Measurements from ENCODE around the gene PFAS. TPM values are rescaled to one million over a fixed set of nuclear protein-coding genes. Genes with fewer than 3 reads are reported as not detected.
"Not testable (repeated sequence)": the region's sequence is repeated elsewhere in the genome, so short reads cannot be mapped to it uniquely, and the experiment has no call there.

The PFAS gene
- total and polyA plus RNA-seq, 10 of the 15 experiments (the other 5 are each of a cell fraction or from before 2014, with no cell fraction given), result 13.9 to 122 (median 47.2) TPM

DNA sequence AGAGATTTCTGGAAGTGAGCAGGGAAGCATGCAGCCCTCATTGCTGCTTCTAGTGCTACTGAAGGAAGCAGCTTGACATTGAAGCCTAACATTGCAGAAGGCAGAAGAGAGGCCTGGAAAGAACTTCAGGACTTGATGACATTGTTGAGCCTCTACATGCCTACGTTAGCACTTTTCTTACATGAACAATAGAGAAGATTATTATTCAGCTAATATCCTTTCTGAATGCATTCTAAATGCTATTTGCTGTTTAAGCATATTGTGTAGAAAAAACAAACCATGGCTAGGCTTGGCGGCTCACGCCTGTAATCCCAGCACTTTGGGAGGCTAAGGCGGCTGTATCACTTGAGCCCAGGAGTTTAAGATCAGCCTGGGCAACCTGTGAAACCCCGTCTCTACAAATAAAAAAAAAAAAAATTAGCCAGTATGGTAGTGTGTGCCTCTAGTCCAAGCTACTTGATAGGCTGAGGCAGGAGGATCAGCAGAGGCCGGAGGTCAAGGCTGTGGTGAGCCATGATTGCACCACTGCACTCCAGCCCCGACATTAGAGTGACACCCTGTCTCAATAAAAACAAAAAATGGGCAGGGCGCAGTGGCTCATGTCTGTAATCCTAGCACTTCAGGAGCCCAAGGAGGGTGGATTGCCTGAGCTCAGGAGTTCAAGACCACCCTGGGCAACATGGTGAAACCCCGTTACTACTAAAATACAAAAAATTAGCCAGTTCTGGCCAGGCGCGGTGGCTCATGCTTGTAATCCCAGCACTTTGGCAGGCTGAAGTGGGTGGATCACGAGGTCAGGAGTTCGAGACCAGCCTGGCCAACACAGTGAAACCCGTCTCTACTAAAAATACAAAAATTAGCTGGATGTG, 36.5 kb upstream of the PFAS start:
- ChIA-PET CTCF (interaction anchor here (2.1 to 3.8 kb wide), 2 partner anchors 10 to 94 kb away, joined by 9 to 21 read pairs; partner anchors contain the start of gene ALOXE3), RAD21 (ENCODE audit: unreplicated experiment) (interaction anchor here (2.3 to 2.7 kb wide), 2 partner anchors 9 to 11 kb away, joined by 7 to 12 read pairs; no protein-coding TSS in a partner anchor), POLR2A (interaction anchor here (3.1 to 8.1 kb wide), 5 partner anchors 10 to 83 kb away, joined by 12 to 89 read pairs (median 40); partner anchors contain the start of genes BORCS6, CTC1, PFAS and SLC25A35), SMC1A (ENCODE audit: uncharacterized antibody, unreplicated experiment) (interaction anchor here (0.9 to 4.7 kb wide), 6 partner anchors 10 to 87 kb away, joined by 3 to 56 read pairs (median 4); partner anchors contain the start of gene SLC25A35)
- Histone ChIP-seq H3K36me3 (ENCODE audit: control insufficient read depth in 2 of 2, insufficient read depth in 2 of 2, low read length in 1 of 2) (peaks cover 0 to 2% of the 10 kb centered on the region in 2 experiments; a peak in 3 of 4 replicates), H3K27me3 (replicated peaks in 1 of 2; ENCODE audit: control insufficient read depth in 2 of 2, insufficient read depth in 2 of 2, low read length in 1 of 2) (no peaks in the 10 kb centered on the region), H3K9me3 (replicated peaks; ENCODE audit: control insufficient read depth, insufficient read depth, low read length) (no peaks in the 10 kb centered on the region), H4K20me1 (ENCODE audit: control insufficient read depth, insufficient read depth) (no peaks in the 10 kb centered on the region), H3K27ac (ENCODE audit: control insufficient read depth, insufficient read depth) (no peak overlapping the region), H3K79me2 (ENCODE audit: control insufficient read depth, insufficient read depth, low read length) (peaks cover 24% of the 10 kb centered on the region), H3K4me3 (no peak overlapping the region), H2AFZ (ENCODE audit: control insufficient read depth, low read depth, low read length) (no peak overlapping the region), H3K4me2 (ENCODE audit: control insufficient read depth, insufficient read depth) (no peak overlapping the region), H3K9ac (ENCODE audit: control insufficient read depth, insufficient read depth, low read length) (no peak overlapping the region), H3K4me1 (ENCODE audit: control insufficient read depth, insufficient read depth, low read length) (no peaks in the 10 kb centered on the region)
- DNase-seq (ENCODE audit: low read depth, low spot score) (no peak), FAIRE-seq (no peak), ATAC-seq (no peak)
- BruUV-seq (replicated peaks), result no TSS peak
- intact Hi-C loops (cut with micrococcal nuclease; ENCODE audit: unreplicated experiment) (no loop called here), in situ Hi-C loops (cut with MboI) (no loop called here)
- TF ChIP-seq ZBTB33 (IDR thresholded peaks at IDR 0.05) (no peak), WRNIP1 (IDR thresholded peaks at IDR 0.05; ENCODE audit: borderline replicate concordance, low read depth, low read length) (no peak), PAX8 (IDR thresholded peaks at IDR 0.05) (no peak), CBX3 (IDR thresholded peaks at IDR 0.05; ENCODE audit: borderline replicate concordance, low read depth) (no peak), RCOR1 (conservative IDR thresholded peaks at IDR 0.05; ENCODE audit: low read depth, low read length) (no peak), JUNB (IDR thresholded peaks at IDR 0.05) (no peak), SPI1 (IDR thresholded peaks at IDR 0.05; ENCODE audit: borderline replicate concordance, insufficient read depth, low read depth, low read length) (no peak)
- 78% methylated on average over 14 of the region's 14 CpGs for WGBS (ENCODE audit: insufficient coverage, insufficient replicate concordance, low lambda C conversion rate, missing lambda C conversion rate)

GRCh38 chr17:8214000-8214399, 35.1 kb upstream of the PFAS start:
- BruUV-seq (replicated peaks); H3K27me3 ChIP-seq (replicated peaks in 1 of 2; ENCODE audit: control insufficient read depth in 2 of 2, insufficient read depth in 2 of 2, low read length in 1 of 2); H3K36me3 ChIP-seq (ENCODE audit: control insufficient read depth in 2 of 2, insufficient read depth in 2 of 2, low read length in 1 of 2); H3K9ac ChIP-seq (ENCODE audit: control insufficient read depth, insufficient read depth, low read length); H4K20me1 ChIP-seq (ENCODE audit: control insufficient read depth, insufficient read depth); H3K4me3 ChIP-seq; DNase-seq (ENCODE audit: low read depth, low spot score); H3K27ac ChIP-seq (ENCODE audit: control insufficient read depth, insufficient read depth); intact Hi-C loops (cut with micrococcal nuclease; ENCODE audit: unreplicated experiment); H3K4me1 ChIP-seq (ENCODE audit: control insufficient read depth, insufficient read depth, low read length); H3K4me2 ChIP-seq (ENCODE audit: control insufficient read depth, insufficient read depth); H3K9me3 ChIP-seq (replicated peaks; ENCODE audit: control insufficient read depth, insufficient read depth, low read length); in situ Hi-C loops (cut with MboI); ATAC-seq; H2AFZ ChIP-seq (ENCODE audit: control insufficient read depth, low read depth, low read length); FAIRE-seq: not testable (repeated sequence)
- CTCF ChIA-PET, result interaction anchor here (2.1 kb wide), 1 partner anchor 95 kb away, joined by 9 read pairs; the partner anchor contains the start of gene ALOXE3
- POLR2A ChIA-PET, result interaction anchor here (8.1 kb wide), 1 partner anchor 8 kb away, joined by 89 read pairs; no protein-coding TSS in a partner anchor
- WGBS (ENCODE audit: insufficient coverage, insufficient replicate concordance, low lambda C conversion rate, missing lambda C conversion rate), result 60% methylated on average over 15 of the region's 15 CpGs
- SMC1A ChIA-PET (ENCODE audit: uncharacterized antibody, unreplicated experiment), result interaction anchor here (0.7 to 1.3 kb wide), 2 partner anchors 63 to 682 kb away, joined by 3 read pairs; no protein-coding TSS in a partner anchor
- H3K79me2 ChIP-seq (ENCODE audit: control insufficient read depth, insufficient read depth, low read length), result peaks cover 14% of the 10 kb centered on the region
- RAD21 ChIA-PET (ENCODE audit: unreplicated experiment), result interaction anchor here (2.7 kb wide), 1 partner anchor 7 kb away, joined by 7 read pairs; no protein-coding TSS in a partner anchor

Data from GM12878 (cell line).